NCI-H2081 (cell line): ENCODE data around the gene SLC15A4.
"Not testable (repeated sequence)": the region's sequence is repeated elsewhere in the genome, so short reads cannot be mapped to it uniquely, and the experiment has no call there.

Experiments used
- DNase-seq, 2 experiments: peaks; one replicate each; lab custom pipeline; 2025; lab: John Stamatoyannopoulos, UW

The SLC15A4 gene

DNA sequence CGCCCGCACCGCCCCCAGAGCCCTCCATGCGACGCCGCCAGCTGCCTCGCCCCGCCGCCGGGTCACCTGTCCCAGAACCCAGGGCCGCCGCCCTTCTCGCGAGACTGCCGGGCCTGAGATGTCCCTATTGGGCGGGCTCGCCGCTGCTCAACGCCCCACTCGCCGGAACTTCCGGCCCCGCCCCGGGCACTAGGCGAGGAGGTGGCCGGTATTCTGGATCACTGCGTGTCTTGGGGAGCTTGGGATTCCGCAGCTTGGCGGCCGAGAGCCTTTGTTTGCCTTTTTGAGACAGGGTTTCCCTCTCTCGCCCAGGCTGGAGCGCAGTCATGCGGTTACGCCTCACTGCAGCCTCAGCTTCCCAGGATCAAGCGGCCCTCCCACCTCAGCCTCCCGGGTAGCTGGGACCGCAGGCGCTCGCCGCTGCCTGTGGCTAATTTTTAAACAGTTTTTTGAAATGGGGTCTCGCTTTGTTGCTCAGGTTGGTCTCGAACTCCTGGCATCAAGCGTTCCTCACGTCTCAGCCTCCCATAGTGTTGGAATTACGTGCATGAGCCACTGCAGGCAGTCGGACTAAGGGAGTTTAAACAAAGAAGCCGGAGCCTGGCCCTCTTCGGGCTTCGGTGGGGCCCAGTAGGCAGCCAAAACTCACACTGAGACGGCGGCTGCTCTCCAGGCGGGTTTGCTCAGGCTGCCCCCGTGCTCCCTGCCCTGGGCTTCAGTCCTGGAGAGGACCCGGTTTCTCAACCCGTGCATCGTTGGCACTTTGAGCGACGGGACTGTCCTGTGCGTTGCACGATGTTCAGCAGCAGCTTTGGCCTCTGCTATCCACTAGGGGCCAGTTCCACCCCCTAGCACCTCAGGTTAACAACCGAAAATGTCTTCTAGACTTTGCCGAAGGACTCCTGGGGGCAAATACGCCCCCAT is at the start of gene SLC15A4:
Gene SLC15A4, minus strand, starts transcription at position 43 of the 924 bp plus-strand sequence. Its CDS starts 15 bp downstream, at position 28.
- DNase-seq, result peak; percentile 97 to 98

DNA sequence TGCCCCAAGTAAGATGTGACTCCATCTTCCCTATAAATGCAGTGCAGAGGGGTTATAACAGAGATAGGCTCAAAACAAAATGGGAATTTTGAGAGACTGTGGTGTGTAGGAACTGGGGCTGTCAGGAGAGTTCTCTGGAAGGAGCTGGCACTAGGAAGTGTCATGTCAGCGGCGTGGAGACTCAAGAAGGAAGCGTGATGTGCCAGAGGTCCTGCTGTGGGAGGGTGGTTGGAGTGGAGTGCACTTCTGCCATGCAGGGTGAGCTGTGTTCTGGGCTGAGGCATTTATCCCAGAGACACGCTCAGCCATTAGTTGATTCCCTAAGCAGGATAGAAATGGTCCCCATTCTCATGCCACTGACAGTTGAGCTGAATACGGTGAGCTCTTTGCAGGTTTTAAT is 48.5 kb upstream of the SLC15A4 start:
- DNase-seq, result no peak

DNA sequence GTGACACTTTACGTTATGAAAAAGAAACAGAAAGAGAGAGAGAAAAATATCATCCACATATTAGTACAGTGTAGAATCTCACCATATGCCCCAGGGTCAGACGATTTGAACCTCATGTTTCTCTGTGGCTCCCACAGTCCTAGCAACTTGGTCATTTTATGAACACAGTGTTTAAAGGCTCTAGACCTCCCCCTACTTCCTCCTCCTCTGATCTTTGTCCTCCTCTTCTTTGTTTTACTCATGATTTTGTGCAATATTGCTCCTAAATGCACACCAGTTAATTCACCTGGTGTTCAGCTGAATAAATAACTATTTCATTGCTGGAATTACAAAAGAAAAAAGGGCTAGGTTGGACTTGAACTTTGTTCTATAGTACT is 47.7 kb upstream of the SLC15A4 start:
- no peak for DNase-seq

DNA sequence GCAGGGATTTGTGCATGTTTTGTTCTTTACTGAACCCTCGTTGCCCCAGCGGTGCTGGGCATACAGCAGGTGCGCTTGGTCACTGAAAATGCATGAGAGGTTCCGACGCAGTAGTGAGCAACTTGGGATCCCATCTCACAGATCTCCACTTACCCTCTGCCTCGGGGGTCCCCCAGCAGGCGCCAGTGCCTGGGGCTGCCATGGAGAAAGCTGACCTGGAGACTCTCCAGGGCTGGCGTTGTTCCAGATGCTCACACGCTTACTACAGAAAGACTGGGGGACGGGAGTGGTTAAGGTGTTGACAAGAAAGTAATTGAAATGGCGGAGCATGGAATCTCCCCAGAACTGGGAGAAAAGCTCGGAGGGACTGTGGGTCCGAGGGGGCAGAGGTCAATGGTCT is 43.7 kb upstream of the SLC15A4 start:
- DNase-seq, result no peak

DNA sequence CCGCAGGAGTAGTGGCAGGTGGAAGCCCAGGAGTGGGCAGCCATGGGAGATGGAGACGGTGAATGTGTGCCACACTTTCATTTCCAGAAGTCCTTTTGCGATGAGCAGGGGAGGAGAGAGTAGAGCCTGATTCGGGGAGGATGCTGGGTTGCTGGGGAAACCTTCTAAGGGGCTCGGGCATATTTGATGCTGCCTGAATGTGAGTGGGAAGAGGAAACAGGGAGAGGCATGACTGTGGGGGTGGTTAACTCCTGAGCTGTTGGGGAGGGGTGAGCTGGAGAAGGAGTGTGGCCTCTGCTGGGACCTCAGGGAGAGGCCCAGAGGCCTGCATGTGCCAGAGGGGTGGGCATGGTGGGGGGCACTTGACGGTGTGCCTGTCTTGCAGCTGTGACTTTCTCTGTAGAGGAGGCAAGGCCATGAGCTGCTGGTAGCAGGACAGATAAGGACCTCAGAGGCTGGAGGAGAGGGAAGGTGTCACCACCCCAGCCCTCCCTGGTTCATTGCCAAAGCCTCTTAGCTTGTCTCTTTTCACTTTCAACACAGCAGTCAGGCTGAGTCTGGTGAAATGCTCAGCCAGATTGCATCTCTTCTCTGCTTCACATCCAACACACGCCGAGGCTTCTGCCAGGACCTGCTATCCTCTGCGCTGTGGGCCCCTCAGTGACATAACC is 40.9 kb upstream of the SLC15A4 start:
- no peak for DNase-seq

DNA sequence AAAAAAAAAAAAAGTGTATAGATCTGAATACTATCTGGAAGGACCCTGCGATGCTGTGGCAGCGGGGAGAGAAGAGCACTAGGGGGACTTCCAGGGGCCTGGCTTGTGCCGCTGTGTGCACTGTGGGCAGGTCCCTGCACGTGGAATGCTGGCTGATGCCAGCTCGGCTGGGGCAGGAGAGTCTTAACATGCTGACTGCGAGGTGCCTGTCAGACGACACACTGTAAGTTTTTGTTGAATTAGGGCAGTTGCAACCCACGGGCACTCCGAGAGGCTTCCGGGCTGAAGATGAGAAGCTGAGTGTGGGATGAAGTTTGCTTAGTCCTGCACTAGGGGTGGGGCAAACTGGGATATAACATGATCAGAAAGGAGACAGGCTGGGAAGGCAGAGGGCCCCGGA is 40.2 kb upstream of the SLC15A4 start:
- no peak for DNase-seq

DNA sequence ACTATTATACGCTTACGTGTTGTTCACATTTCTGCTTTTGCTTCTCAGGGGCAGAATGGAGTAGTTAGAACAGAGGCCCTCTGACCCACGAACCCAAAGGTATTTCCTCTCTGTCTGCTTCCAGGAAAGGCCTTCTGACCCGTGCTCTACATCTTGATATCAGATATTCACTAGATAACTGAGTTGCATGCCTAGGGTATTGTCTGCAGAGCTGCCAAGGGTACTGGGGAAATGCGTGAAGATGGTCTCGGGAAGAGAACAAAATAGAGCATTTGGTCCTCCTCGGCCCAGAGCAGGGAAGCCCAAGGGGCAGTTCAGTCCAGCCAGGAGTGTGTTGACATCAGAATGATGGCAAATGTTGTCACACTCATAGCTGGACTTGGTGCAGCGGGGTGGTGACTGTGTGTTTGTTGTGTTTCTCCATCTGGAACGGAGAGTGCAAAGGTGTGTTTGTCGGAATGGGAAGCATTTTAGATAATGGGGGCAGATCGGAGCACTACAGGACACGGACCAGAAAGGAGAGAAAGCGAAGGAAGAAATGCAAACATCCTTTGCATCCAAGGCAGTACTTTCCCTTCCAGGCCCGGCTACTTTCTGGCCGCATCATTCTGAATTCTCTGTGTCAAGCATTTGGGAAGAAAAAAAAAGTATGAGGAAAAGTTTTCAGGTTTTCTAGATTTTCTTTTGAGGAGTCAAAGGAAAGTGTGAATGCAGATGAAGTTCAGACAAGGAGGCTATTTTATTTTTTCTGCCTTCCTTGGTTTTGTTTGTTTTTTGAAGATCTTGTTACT is 37.7 kb upstream of the SLC15A4 start:
- no peak for DNase-seq

DNA sequence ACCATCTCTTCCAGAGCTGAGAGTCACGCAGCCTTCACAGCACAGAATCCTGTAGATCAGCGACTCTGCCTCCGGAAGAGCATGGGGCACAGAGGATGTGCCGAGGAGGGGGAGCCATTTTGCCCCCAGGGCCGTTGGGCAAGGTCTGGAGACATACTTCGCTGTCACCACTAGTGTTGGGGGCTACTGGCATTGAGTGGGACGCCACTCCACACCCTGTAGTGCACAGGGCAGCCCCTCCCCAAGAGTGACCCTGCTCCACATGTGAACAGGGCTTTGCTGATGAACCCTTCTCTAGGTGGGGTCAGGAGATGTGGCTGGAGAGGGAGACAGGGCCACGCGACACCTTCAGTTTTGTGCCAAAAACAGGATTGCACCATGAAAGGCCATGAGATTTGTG is 35.6 kb upstream of the SLC15A4 start:
- DNase-seq, result no peak

DNA sequence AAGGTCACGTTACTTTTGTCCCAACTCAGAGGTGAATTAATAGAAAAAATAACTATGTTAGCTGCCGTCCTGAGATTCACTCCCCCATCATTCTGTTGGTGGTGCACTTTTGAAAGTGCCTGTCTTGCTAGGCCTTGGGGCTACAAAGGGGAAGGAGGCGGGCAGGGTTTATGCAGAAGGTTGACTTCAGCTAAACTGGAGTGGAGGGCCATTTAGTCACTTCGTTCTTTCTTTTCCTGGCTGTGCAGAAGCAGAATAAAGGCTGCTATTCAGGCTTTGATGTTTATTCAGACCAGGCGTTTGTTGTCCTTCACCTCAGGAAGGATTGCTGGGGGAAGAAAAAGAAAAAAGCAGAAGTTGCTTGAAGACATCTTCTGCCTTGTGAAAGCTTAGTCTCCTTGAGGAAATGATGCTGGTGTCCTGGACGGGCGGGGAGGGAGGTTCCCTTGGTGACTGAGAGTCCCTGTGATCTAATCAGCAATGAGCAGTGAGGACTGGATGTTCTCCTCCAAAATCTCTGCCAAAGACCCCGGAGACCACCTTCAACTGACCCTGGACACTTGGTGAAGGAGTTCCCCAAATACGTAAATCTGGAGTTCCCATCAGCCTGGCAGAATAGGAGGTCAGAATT is 33.5 kb upstream of the SLC15A4 start:
- DNase-seq, result no peak

DNA sequence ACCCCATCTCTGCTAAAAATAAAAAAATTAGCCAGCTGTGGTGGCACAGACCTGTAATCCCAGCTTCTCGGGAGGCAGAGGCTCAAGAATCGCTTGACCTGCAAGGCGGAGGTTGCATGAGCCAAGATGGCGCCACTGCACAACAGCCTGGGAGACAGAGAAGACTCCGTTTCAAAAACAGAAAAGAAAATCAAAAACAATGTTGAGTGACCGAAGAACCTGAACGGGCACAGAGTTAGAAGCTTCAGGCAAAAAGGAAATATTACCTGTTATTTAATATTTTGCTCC is 33.0 kb upstream of the SLC15A4 start:
- no peak for DNase-seq

DNA sequence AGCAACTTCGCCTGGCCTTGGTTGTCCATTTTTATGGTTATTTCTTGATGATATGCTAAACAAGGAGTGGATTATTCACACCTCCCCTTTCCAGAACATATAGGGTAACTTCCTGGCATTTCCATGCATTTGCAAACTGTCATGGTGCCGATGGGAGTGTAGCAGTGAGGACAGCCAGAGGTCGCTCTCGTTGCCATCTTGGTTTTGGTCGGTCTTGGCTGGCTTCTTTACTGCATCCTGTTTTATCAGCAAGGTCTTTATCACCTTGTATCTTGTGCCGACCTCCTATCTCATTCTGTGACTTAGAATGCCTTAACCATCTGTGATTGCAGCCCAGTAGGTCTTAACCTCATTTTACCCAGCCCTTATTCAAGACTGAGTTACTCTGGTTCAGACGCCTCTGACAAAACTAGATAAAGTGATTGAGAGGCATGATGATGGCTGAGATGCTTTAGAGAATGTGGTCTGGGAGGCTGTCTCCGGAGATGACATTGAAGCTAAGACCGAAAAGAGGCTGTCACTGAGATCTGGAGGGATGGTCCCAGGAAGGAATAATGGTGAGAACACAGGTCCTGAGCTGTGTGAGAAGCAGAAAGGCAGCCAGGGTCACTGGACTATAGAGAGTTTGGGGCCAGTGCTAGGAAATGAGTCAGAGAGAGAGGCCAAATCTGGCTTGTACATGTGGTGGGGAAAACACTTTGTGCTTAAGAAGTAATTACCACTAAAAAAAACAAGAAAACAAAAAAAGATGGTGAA is 32.5 kb upstream of the SLC15A4 start:
- no peak for DNase-seq

DNA sequence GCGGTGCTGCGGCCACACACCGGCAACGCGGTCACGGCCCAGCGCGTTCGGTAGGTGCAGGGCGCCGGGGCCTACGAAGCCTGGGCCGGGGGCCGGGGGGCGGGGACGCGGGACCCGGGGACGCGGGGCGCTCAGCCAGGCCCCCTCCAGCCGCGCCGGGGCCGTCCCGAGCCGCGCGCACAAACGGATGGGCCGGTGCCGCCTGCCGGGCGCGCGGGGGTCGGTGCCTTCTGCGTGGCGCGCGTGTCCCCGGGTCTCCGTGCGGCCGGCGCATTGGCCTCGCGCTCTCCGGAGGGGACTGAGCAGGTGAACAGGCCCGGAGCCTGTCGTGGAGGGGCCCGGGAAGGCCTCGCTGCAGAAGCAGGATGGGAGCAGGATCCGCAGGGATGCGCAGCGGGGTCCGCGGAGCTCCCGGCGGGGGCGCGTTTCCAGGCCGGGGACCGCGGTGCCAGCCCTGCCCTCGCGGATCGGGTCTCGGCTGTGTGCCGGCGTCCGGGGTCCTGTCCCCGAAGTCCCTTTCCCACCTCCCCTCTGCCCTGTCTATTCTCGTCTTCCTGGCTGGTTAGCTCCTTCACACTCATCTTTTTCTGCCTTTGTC is 29.9 kb upstream of the SLC15A4 start:
- DNase-seq, result no peak

DNA sequence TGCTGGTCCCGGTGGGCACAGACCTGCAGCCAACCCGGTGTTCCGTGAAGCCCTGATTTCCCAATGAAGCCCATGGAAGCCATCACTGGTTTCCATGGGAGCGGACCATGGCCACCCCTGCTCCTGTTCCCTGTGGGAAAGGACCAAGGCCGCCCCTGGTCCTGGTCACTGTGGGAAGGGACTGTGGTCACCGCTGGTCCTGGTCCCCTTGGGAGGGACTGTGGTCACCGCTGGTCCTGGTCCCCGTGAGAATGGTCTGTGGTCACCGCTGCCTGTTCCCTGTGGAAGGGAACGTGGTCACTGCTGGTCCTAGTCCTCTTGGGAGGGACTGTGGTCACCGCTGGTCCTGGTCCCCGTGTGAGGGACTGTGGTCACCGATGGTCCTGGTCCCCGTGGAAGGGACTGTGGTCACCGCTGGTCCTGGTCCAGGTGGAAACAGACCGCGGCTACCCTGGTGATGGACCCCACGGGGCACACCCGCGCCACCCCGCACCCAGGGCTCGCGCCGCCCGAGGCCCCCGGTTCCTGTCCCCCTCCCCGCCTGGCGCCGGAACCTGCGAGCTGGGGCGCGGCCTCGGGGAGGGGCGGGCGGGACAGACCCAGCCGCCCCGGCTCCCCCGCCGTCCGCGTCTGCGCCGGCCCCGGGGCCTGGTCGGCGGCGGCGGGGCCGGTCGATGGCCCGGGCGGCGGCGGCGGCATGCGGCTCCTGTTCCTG is 29.3 kb upstream of the SLC15A4 start, which contains the start of gene GLT1D1:
Gene GLT1D1, plus strand, starts transcription at position 594 of the 715 bp plus-strand sequence. Its CDS starts 104 bp downstream, at position 698.
- no peak for DNase-seq

DNA sequence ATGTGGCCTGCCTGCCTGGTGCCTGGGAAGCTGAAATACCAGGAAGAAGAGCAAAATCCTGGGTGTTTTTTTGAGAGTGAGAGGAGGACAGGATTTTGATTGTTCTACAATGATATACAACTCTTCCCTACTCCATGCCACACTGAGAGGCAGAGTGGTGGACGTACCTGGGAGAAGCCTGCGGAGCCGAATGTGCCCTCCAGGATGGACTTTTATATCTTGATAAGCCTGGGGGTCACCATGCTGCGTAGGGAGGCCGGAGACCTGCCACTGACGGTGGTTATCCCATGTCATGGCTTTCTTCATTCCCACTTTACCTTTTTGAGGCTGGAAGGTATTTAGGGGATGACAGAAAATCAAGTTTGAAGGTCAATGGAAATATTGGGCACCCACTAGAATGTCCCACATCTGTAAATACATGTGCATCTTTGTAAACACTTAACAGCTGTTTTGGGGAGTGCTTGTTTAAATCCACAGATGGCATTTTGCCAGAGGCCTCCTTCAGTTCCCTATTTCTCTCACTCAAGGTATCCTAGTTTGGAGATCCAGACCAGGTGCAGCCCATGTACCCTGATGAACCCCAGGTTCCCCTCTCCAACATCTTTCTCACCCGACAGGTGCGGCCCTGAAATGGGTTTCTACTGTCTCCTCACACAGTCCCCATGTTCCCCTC is 28.4 kb upstream of the SLC15A4 start:
- DNase-seq, result no peak

DNA sequence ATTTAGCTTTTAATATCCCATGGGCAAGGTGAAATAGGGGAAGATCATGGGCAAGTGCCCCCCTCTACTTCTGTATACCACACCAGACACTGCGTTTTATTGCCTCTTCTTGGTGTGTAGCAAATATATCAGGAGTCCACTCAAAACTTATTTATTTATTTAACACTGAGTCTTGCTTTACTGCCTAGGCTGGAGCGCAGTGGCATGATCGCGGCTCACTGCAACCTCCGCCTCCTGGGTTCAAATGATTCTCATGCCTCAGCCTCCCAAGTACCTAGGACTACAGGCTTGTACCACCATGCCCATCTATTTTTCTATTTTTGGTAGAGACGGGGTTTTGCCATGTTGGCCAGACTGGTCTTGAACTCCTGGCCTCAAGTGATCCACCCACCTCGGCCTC is 27.7 kb upstream of the SLC15A4 start:
- not testable (repeated sequence) for DNase-seq

DNA sequence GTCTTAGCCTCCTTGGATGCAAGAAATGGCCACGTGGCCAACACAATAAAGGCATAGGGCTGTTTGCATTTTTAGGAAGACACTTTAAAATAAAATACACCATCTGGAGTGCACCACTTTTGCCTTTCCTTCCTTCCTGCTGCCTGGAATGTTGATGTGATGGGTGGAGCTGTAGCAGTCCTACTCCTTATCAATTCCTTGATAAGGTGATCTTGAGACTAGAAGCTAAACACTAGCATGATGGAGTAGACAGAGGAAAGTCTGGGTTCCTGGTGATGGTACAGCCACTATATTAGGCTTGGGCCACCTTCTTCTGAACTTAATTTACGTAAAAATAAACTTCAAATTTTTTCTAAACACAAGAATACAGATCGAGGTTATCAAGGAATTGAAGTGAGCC is 26.6 kb upstream of the SLC15A4 start:
- DNase-seq, result no peak

DNA sequence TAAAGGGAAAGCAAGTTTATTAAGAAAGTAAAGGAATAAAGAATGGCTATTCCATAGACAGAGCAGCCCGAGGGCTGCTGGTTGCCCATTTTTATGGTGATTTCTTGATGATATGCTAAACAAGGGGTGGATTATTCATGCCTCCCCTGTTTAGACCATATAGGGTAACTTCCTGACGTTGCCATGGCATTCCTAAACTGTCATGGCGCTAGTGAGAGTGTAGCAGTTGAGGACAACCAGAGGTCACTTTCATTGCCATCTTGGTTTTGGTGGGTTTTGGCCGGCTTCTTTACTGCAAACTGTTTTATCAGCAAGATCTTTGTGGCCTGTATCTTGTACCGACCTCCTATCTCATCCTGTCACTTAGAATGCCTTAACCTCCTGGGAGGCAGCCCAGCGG is 26.0 kb upstream of the SLC15A4 start:
- not testable (repeated sequence) for DNase-seq

DNA sequence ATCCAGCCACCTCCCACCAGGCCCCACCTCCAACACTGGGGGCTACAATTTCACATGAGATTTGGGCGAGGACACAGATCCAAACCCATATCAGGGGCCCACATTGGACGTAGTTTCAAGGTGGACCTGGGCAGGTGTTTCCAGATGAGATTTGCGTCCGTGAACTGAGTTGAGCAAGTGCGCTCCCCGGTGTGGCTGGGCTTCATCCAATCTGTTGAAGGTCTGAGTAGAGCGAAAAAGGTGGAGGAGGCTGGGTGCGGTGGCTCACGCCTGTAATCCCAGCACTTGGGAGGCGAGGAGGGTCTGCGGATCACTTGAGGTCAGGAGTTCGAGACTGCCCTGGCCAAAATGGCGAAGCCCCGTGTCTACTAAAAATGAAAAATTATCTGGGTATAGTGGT is 24.6 kb upstream of the SLC15A4 start:
- no peak for DNase-seq

DNA sequence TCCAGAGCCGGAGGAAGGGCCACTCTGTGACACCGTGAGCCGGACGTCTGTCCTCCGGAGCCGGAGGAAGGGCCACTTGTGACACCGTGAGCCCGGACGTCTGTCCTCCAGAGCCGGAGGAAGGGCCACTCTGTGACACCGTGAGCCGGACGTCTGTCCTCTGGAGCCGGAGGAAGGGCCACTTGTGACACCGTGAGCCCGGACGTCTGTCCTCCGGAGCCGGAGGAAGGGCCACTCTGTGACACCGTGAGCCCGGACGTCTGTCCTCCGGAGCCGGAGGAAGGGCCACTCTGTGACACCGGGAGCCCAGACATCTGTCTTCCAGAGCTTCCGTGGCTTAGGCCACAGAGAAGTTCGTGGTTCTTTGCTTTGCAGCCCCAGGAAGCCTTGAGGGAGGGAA is 22.9 kb upstream of the SLC15A4 start:
- DNase-seq, result not testable (repeated sequence)
